Type B pancreatic cell (in vitro differentiated cells): ENCODE data around the gene NID1. TPM values are rescaled to one million over a fixed set of nuclear protein-coding genes. Genes with fewer than 3 reads are reported as not detected.

Experiments
- DNase-seq: peaks from one replicate; pipeline ENCODE4 v3.0.0; 2021; ENCODE audit warnings: mixed read lengths; ENCODE audit not compliant: unreplicated experiment; ENCODE audit errors: extremely low spot score
- H3K27ac Mint-ChIP-seq: 2 replicates; pipeline ENCODE4 v1.8.0; 2021; ENCODE audit warnings: mild to moderate bottlenecking, mixed read lengths
- H3K27me3 Mint-ChIP-seq: 2 replicates; pipeline ENCODE4 v1.8.0; 2021; ENCODE audit warnings: mixed read lengths
- H3K36me3 Mint-ChIP-seq: 2 replicates; pipeline ENCODE4 v1.8.0; 2021; ENCODE audit warnings: mixed read lengths
- H3K4me1 Mint-ChIP-seq: one replicate; pipeline ENCODE4 v1.8.0; 2021; ENCODE audit warnings: mixed read lengths; ENCODE audit not compliant: unreplicated experiment
- H3K4me3 Mint-ChIP-seq: 2 replicates; pipeline ENCODE4 v1.8.0; 2021; ENCODE audit warnings: mild to moderate bottlenecking, mixed read lengths
- H3K9me3 Mint-ChIP-seq: 2 replicates; pipeline ENCODE4 v1.8.0; 2021; ENCODE audit warnings: mixed read lengths
- CTCF ChIP-seq: fragments of 200-600 bp; sonication (generic); conservative IDR thresholded peaks from 2 replicates; pipeline ENCODE4 v1.5.0; 2021; ENCODE audit warnings: antibody characterized with exemption, mild to moderate bottlenecking
- total RNA-seq: library from RNA; stranded (reverse); gene quantifications from 2 replicates; pipeline ENCODE4 v1.2.1, GENCODE V29; 2021; ENCODE audit warnings: low replicate concordance

Gene NID1
- total RNA-seq, 1 donor from 2014 or later, result 65.6 TPM

- H3K27me3 Mint-ChIP-seq, result peaks cover 30% of the 10 kb centered on the region
- H3K9me3 Mint-ChIP-seq, result no peaks in the 10 kb centered on the region
- no peak overlapping the region for H3K4me3 Mint-ChIP-seq
- DNase-seq, result no peak
- peaks cover 7% of the 10 kb centered on the region for H3K36me3 Mint-ChIP-seq
- H3K27ac Mint-ChIP-seq, result no peak overlapping the region
- no peak for TF ChIP-seq CTCF
- peaks cover 36% of the 10 kb centered on the region for H3K4me1 Mint-ChIP-seq
Observed at GRCh38 chr1:236060286-236060685, 4.6 kb downstream of the NID1 start.

- Mint-ChIP-seq H3K9me3 (no peaks in the 10 kb centered on the region), H3K4me3 (no peak overlapping the region), H3K36me3 (peaks cover 7% of the 10 kb centered on the region), H3K27ac (no peak overlapping the region), H3K4me1 (peaks cover 36% of the 10 kb centered on the region), H3K27me3 (peaks cover 27% of the 10 kb centered on the region)
- DNase-seq, result no peak
- no peak for TF ChIP-seq CTCF
Observed at GRCh38 chr1:236059011-236059410, 5.9 kb downstream of the NID1 start.

GRCh38 chr1:236058141-236058934, 6.6 kb downstream of the NID1 start:
- no peak overlapping the region for H3K27ac Mint-ChIP-seq
- peaks cover 36% of the 10 kb centered on the region for H3K4me1 Mint-ChIP-seq
- no peaks in the 10 kb centered on the region for H3K9me3 Mint-ChIP-seq
- no peak for TF ChIP-seq CTCF
- DNase-seq, result no peak
- peak overlapping the region; percentile 22 for H3K4me3 Mint-ChIP-seq
- H3K36me3 Mint-ChIP-seq, result peaks cover 4% of the 10 kb centered on the region
- peaks cover 24% of the 10 kb centered on the region for H3K27me3 Mint-ChIP-seq

- TF ChIP-seq CTCF, result no peak
- no peak for DNase-seq
- Mint-ChIP-seq H3K36me3 (peaks cover 4% of the 10 kb centered on the region), H3K4me1 (peaks cover 37% of the 10 kb centered on the region), H3K4me3 (no peak overlapping the region), H3K9me3 (no peaks in the 10 kb centered on the region), H3K27ac (no peak overlapping the region), H3K27me3 (peaks cover 31% of the 10 kb centered on the region)
Observed at GRCh38 chr1:236057546-236057945, 7.3 kb downstream of the NID1 start.

GRCh38 chr1:236052232-236052993, 12.5 kb downstream of the NID1 start:
- Mint-ChIP-seq H3K36me3 (peaks cover 3% of the 10 kb centered on the region), H3K4me3 (no peak overlapping the region), H3K27ac (no peak overlapping the region), H3K9me3 (no peaks in the 10 kb centered on the region), H3K27me3 (peaks cover 24% of the 10 kb centered on the region), H3K4me1 (peaks cover 12% of the 10 kb centered on the region)
- TF ChIP-seq CTCF, result no peak
- no peak for DNase-seq
